ENCODE results near the gene LLGL1. TPM values are rescaled to one million over a fixed set of nuclear protein-coding genes. Genes with fewer than 3 reads are reported as not detected.
A peak's percentile ranks its signal among the peaks of the same experiment; 100 is the strongest.

LLGL1 gene
- polyA plus RNA-seq, 3 donors: 0.52 to 10.8 (median 0.76) TPM

- Mint-ChIP-seq H3K27ac (peak overlapping the region in 1 of 7 donors; percentile 61), H3K27me3 (ENCODE audit: low read depth in 3 of 3) (peaks cover 0 to 2% (median 0%) of the 10 kb centered on the region in 3 donors), H3K9me3 (no peaks in the 10 kb centered on the region), H3K36me3 (peaks cover 38 to 58% of the 10 kb centered on the region in 2 donors), H3K4me3 (no peak overlapping the region), H3K4me1 (no peaks in the 10 kb centered on the region)
- DNase-seq: no peak
- Histone ChIP-seq H2AFZ (ENCODE audit: insufficient read depth, low read depth, low read length, poor library complexity, severe bottlenecking) (no peak overlapping the region), H3K36me3 (replicated peaks in 1 of 2; ENCODE audit: control insufficient read depth in 1 of 2, insufficient read depth in 2 of 2, low read length in 2 of 2) (peaks cover 21 to 57% of the 10 kb centered on the region in 2 donors), H3K27me3 (ENCODE audit: control insufficient read depth in 2 of 2, insufficient read depth in 2 of 2, low read length in 2 of 2) (no peaks in the 10 kb centered on the region), H3K27ac (ENCODE audit: low read depth in 1 of 2, low read length in 2 of 2) (no peak overlapping the region), H3K4me2 (replicated peaks; ENCODE audit: extremely low read depth, low read length, poor library complexity, severe bottlenecking) (no peak overlapping the region), H4K20me1 (ENCODE audit: insufficient read depth, low read length) (no peaks in the 10 kb centered on the region), H3K9ac (ENCODE audit: insufficient read depth, low read length, poor library complexity, severe bottlenecking) (no peak overlapping the region), H3K4me3 (replicated peaks in 1 of 3; ENCODE audit: low read depth in 2 of 3, low read length in 3 of 3) (no peak overlapping the region), H3K79me2 (ENCODE audit: insufficient read depth, low read length) (no peaks in the 10 kb centered on the region), H3K4me1 (ENCODE audit: control insufficient read depth in 1 of 2, insufficient read depth in 2 of 2, low read length in 2 of 2) (no peaks in the 10 kb centered on the region), H3K9me3 (replicated peaks in 1 of 2; ENCODE audit: control insufficient read depth in 1 of 2, insufficient read depth in 1 of 2, low read length in 2 of 2) (no peaks in the 10 kb centered on the region)
- WGBS (ENCODE audit: insufficient coverage): 97% methylated on average over 22 of the region's 22 CpGs
- TF ChIP-seq CTCF (IDR thresholded peaks at IDR 0.05): no peak
- intact Hi-C loops (cut with micrococcal nuclease): no loop called here
Observed at GRCh38 chr17:18233803-18234518, 8.5 kb downstream of the LLGL1 start.

- 99% methylated on average over 18 of the region's 22 CpGs for WGBS (ENCODE audit: insufficient coverage)
Observed at GRCh38 chr17:18234853-18235380, 9.5 kb downstream of the LLGL1 start.

More at GRCh38 chr17:18234853-18235380, 9.5 kb downstream of the LLGL1 start:
- Mint-ChIP-seq H3K27ac (peak overlapping the region in 1 of 7 donors; percentile 34), H3K36me3 (peaks cover 41 to 65% of the 10 kb centered on the region in 2 donors), H3K27me3 (ENCODE audit: low read depth in 3 of 3) (no peaks in the 10 kb centered on the region), H3K9me3 (no peaks in the 10 kb centered on the region), H3K4me1 (no peaks in the 10 kb centered on the region), H3K4me3 (no peak overlapping the region)
- no peak overlapping the region for H3K9ac ChIP-seq (ENCODE audit: insufficient read depth, low read length, poor library complexity, severe bottlenecking)
- H2AFZ ChIP-seq (ENCODE audit: insufficient read depth, low read depth, low read length, poor library complexity, severe bottlenecking): no peak overlapping the region
- no peaks in the 10 kb centered on the region for H3K79me2 ChIP-seq (ENCODE audit: insufficient read depth, low read length)
- no peak overlapping the region for H3K4me3 ChIP-seq (replicated peaks in 1 of 3; ENCODE audit: low read depth in 2 of 3, low read length in 3 of 3)
- H3K36me3 ChIP-seq (replicated peaks in 1 of 2; ENCODE audit: control insufficient read depth in 1 of 2, insufficient read depth in 2 of 2, low read length in 2 of 2): peaks cover 21 to 57% of the 10 kb centered on the region in 2 donors
- no peaks in the 10 kb centered on the region for H3K9me3 ChIP-seq (replicated peaks in 1 of 2; ENCODE audit: control insufficient read depth in 1 of 2, insufficient read depth in 1 of 2, low read length in 2 of 2)
- intact Hi-C loops (cut with micrococcal nuclease): no loop called here
- H3K27ac ChIP-seq (ENCODE audit: low read depth in 1 of 2, low read length in 2 of 2): no peak overlapping the region
- no peak for DNase-seq
- H3K4me2 ChIP-seq (replicated peaks; ENCODE audit: extremely low read depth, low read length, poor library complexity, severe bottlenecking): no peak overlapping the region
- no peaks in the 10 kb centered on the region for H3K4me1 ChIP-seq (ENCODE audit: control insufficient read depth in 1 of 2, insufficient read depth in 2 of 2, low read length in 2 of 2)
- no peak for TF ChIP-seq CTCF (IDR thresholded peaks at IDR 0.05)
- H3K27me3 ChIP-seq (ENCODE audit: control insufficient read depth in 2 of 2, insufficient read depth in 2 of 2, low read length in 2 of 2): no peaks in the 10 kb centered on the region
- H4K20me1 ChIP-seq (ENCODE audit: insufficient read depth, low read length): no peaks in the 10 kb centered on the region
